Germinal center (tissue), 1 donor: ENCODE measurements around the gene PTTG2.

Experiments used
- DNase-seq: peaks from one replicate; pipeline ENCODE4 v3.0.0; 2012; ENCODE audit warnings: mixed read lengths, low spot score

Gene PTTG2

DNA sequence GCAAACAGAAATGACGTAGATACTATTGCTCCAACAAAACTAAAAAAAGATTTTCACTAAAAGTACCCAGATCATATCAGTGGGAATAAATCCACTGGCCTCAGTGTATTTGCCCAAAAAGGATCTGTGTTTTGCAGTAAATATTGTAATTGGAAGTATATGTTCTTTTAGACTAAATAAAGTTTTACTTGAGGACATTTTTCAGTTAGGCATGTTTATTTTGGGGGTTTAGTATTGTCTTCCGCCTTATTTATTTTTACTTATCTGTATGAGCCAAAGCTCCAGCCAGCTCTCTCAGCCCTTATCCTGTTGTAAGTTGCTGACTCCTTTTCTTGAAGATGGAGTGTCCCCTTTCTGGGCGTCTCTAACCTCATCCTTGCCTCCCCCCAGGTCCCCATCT is 49.8 kb downstream of the PTTG2 start:
- DNase-seq = no peak
